Neural crest cell (in vitro differentiated cells): ENCODE measurements around the gene FKBP11. TPM values are rescaled to one million over a fixed set of nuclear protein-coding genes. Genes with fewer than 3 reads are reported as not detected.
"Not testable (repeated sequence)": the region's sequence is repeated elsewhere in the genome, so short reads cannot be mapped to it uniquely, and the experiment has no call there.

ENCODE experiments used
- DNase-seq: peaks from one replicate; pipeline ENCODE4 v3.0.0; 2021; ENCODE audit warnings: low read depth, mixed read lengths, low spot score
- H3K27ac Mint-ChIP-seq: one replicate; pipeline ENCODE4 v1.8.0; 2021; ENCODE audit warnings: mild to moderate bottlenecking, mixed read lengths; ENCODE audit not compliant: unreplicated experiment
- H3K27me3 Mint-ChIP-seq: 2 replicates; pipeline ENCODE4 v1.8.0; 2021; ENCODE audit warnings: low read depth, mild to moderate bottlenecking, mixed read lengths
- H3K36me3 Mint-ChIP-seq: 2 replicates; pipeline ENCODE4 v1.8.0; 2021; ENCODE audit warnings: low read depth, mild to moderate bottlenecking, mixed read lengths
- H3K4me1 Mint-ChIP-seq: 2 replicates; pipeline ENCODE4 v1.8.0; 2021; ENCODE audit warnings: mixed read lengths
- H3K4me3 Mint-ChIP-seq: one replicate; pipeline ENCODE4 v1.8.0; 2021; ENCODE audit warnings: mild to moderate bottlenecking, mixed read lengths
- H3K9me3 Mint-ChIP-seq: 2 replicates; pipeline ENCODE4 v1.8.0; 2021; ENCODE audit warnings: mixed read lengths
- CTCF ChIP-seq: fragments of 200-600 bp; sonication (generic); conservative IDR thresholded peaks from 2 replicates; pipeline ENCODE4 v1.5.0; 2021; ENCODE audit warnings: antibody characterized with exemption, mild to moderate bottlenecking
- total RNA-seq: library from RNA; stranded (reverse); gene quantifications from 2 replicates; pipeline ENCODE4 v1.2.1, GENCODE V29; 2021

FKBP11 gene
- total RNA-seq, 1 donor from 2014 or later: 15.1 TPM

- no peaks in the 10 kb centered on the region for H3K36me3 Mint-ChIP-seq
- H3K4me1 Mint-ChIP-seq: peaks cover 30% of the 10 kb centered on the region
- peaks cover 7% of the 10 kb centered on the region for H3K27me3 Mint-ChIP-seq
Measured at GRCh38 chr12:48880647-48881046, 44.6 kb downstream of the FKBP11 start.

GRCh38 chr12:48878548-48878947 is 46.7 kb downstream of the FKBP11 start:
- no peaks in the 10 kb centered on the region for H3K9me3 Mint-ChIP-seq
- H3K4me1 Mint-ChIP-seq: peaks cover 20% of the 10 kb centered on the region
- H3K36me3 Mint-ChIP-seq: no peaks in the 10 kb centered on the region
- DNase-seq: no peak
- peaks cover 7% of the 10 kb centered on the region for H3K27me3 Mint-ChIP-seq
- H3K4me3 Mint-ChIP-seq: no peak overlapping the region
- H3K27ac Mint-ChIP-seq: no peak overlapping the region
- no peak for TF ChIP-seq CTCF

More at GRCh38 chr12:48880647-48881046, 44.6 kb downstream of the FKBP11 start:
- no peak overlapping the region for H3K27ac Mint-ChIP-seq
- TF ChIP-seq CTCF: no peak
- DNase-seq: no peak
- H3K4me3 Mint-ChIP-seq: no peak overlapping the region
- H3K9me3 Mint-ChIP-seq: no peaks in the 10 kb centered on the region

GRCh38 chr12:48875944-48876515 is 49.3 kb downstream of the FKBP11 start:
- Mint-ChIP-seq H3K36me3 (no peaks in the 10 kb centered on the region), H3K9me3 (no peaks in the 10 kb centered on the region), H3K4me1 (peaks cover 11% of the 10 kb centered on the region), H3K27me3 (peaks cover 5% of the 10 kb centered on the region), H3K27ac (no peak overlapping the region), H3K4me3 (no peak overlapping the region)
- no peak for DNase-seq
- no peak for TF ChIP-seq CTCF

GRCh38 chr12:48873534-48873933 is 51.8 kb downstream of the FKBP11 start:
- peaks cover 11% of the 10 kb centered on the region for H3K4me1 Mint-ChIP-seq
- H3K36me3 Mint-ChIP-seq, H3K4me3 Mint-ChIP-seq, H3K27ac Mint-ChIP-seq, H3K27me3 Mint-ChIP-seq, DNase-seq, H3K9me3 Mint-ChIP-seq: not testable (repeated sequence)

- no peaks in the 10 kb centered on the region for H3K9me3 Mint-ChIP-seq
- H3K4me3 Mint-ChIP-seq: no peak overlapping the region
- peaks cover 11% of the 10 kb centered on the region for H3K4me1 Mint-ChIP-seq
- no peak for TF ChIP-seq CTCF
- no peak overlapping the region for H3K27ac Mint-ChIP-seq
- H3K27me3 Mint-ChIP-seq: no peaks in the 10 kb centered on the region
- DNase-seq: no peak
- no peaks in the 10 kb centered on the region for H3K36me3 Mint-ChIP-seq
Measured at GRCh38 chr12:48873096-48873495, 52.2 kb downstream of the FKBP11 start.

Other genes starting within 250 kb of the FKBP11 start
- gene KANSL2, start 243.3 kb downstream of the FKBP11 start, total RNA-seq: 58.9 and 60.7 TPM in 2 replicates
- gene CCNT1, start 208.8 kb downstream of the FKBP11 start, total RNA-seq: 57.0 and 58.3 TPM in 2 replicates
- gene ADCY6, start 136.4 kb downstream of the FKBP11 start, total RNA-seq: 79.5 and 81.0 TPM in 2 replicates
- gene CACNB3, start 107.0 kb downstream of the FKBP11 start, total RNA-seq: 57.4 and 59.7 TPM in 2 replicates
- gene DDX23, start 73.3 kb downstream of the FKBP11 start, total RNA-seq: 119 and 124 TPM in 2 replicates
- 4.2 and 6.1 TPM in 2 replicates for gene RND1, start 59.6 kb downstream of the FKBP11 start, total RNA-seq
- gene ARF3, start 32.0 kb upstream of the FKBP11 start, total RNA-seq: 194 and 202 TPM in 2 replicates
- gene WNT10B, start 46.2 kb upstream of the FKBP11 start, total RNA-seq: 1.3 and 1.8 TPM in 2 replicates
- 1.2 and 2.1 TPM in 2 replicates for gene WNT1, start 52.8 kb upstream of the FKBP11 start, total RNA-seq
- 0.51 and 0.64 TPM in 2 replicates for gene DDN, start 73.9 kb upstream of the FKBP11 start, total RNA-seq
- 58.5 and 61.9 TPM in 2 replicates for gene PRKAG1, start 93.3 kb upstream of the FKBP11 start, total RNA-seq
- gene KMT2D, start 135.3 kb upstream of the FKBP11 start, total RNA-seq: 99.8 and 107 TPM in 2 replicates
- 1.2 and 2.1 TPM in 2 replicates for gene RHEBL1, start 144.5 kb upstream of the FKBP11 start, total RNA-seq
- gene DHH, start 169.3 kb upstream of the FKBP11 start, total RNA-seq: 1.5 TPM in 2 replicates
- gene LMBR1L, start 185.4 kb upstream of the FKBP11 start, total RNA-seq: 101 TPM in 2 replicates
- 3,094 and 3,153 TPM in 2 replicates for gene TUBA1B, start 205.9 kb upstream of the FKBP11 start, total RNA-seq